K562 (cell line): ENCODE measurements around the gene TRERF1. TPM values are rescaled to one million over a fixed set of nuclear protein-coding genes. Genes with fewer than 3 reads are reported as not detected.

ENCODE experiments used
- BCOR ChIP-seq: fragments of 450-650 bp; IDR thresholded peaks from 2 replicates; pipeline ENCODE4 v1.6.1; 2016
- CAMTA2 ChIP-seq: fragments of 250-450 bp; sonication (Bioruptor Pico); conservative IDR thresholded peaks from 2 replicates; pipeline ENCODE4 v1.5.1; 2022
- EHMT2 ChIP-seq: fragments of 450-650 bp; IDR thresholded peaks from 2 replicates; pipeline ENCODE4 v1.6.1; 2018; ENCODE audit warnings: antibody characterized with exemption
- FOSL1 ChIP-seq: fragments of 200-800 bp; sonication (Bioruptor generic); conservative IDR thresholded peaks from 2 replicates; pipeline ENCODE4 v1.6.1; 2016; ENCODE audit warnings: missing genetic modification characterization, missing compliant biosample characterization
- ILK ChIP-seq: fragments of 450-650 bp; IDR thresholded peaks from 2 replicates; pipeline ENCODE4 v1.6.1; 2016; ENCODE audit warnings: missing genetic modification characterization, low read depth, mild to moderate bottlenecking, missing compliant biosample characterization, moderate library complexity, borderline replicate concordance
- LARP7 ChIP-seq: fragments of 450-650 bp; IDR thresholded peaks from 2 replicates; pipeline ENCODE4 v1.6.1; 2016
- POLR2AphosphoS5 ChIP-seq: IDR thresholded peaks from 2 replicates; pipeline ENCODE4 v1.6.1; 2011; ENCODE audit warnings: mild to moderate bottlenecking, low read depth, low read length, moderate library complexity; ENCODE audit not compliant: control insufficient read depth, insufficient read depth
- RHOXF2B ChIP-seq: fragments of 250-450 bp; sonication (Bioruptor Pico); conservative IDR thresholded peaks from 2 replicates; pipeline ENCODE4 v1.5.1; 2021
- RREB1 ChIP-seq: fragments of 250-450 bp; sonication (Bioruptor Pico); IDR thresholded peaks from 2 replicates; pipeline ENCODE4 v1.4.0; 2020
- TCFL5 ChIP-seq: fragments of 250-450 bp; sonication (Bioruptor Pico); conservative IDR thresholded peaks from 2 replicates; pipeline ENCODE4 v1.6.1; 2021; ENCODE audit warnings: mild to moderate bottlenecking, moderate library complexity, matching md5 sums
- ZNF449 ChIP-seq: fragments of 250-450 bp; sonication (Bioruptor Pico); IDR thresholded peaks from 2 replicates; pipeline ENCODE4 v1.8.0; 2022; ENCODE audit warnings: moderate library complexity, mild to moderate bottlenecking, inconsistent platforms
- ZNF57 ChIP-seq: fragments of 450-650 bp; formaldehyde crosslinking; IDR thresholded peaks from 2 replicates; pipeline ENCODE4 v1.4.0; 2020; ENCODE audit warnings: mild to moderate bottlenecking, moderate library complexity
- ZNF79 ChIP-seq: fragments of 250-450 bp; sonication (Bioruptor Pico); IDR thresholded peaks from 2 replicates; pipeline ENCODE4 v1.4.0; 2020; ENCODE audit warnings: low read depth, mild to moderate bottlenecking, moderate library complexity
- polyA plus RNA-seq, 8 experiments: library from polyadenylated mRNA; depleted of rRNA in 4 of 8; stranded (reverse) in 5 of 8; unstranded in 3 of 8; fragments of >200 nt; fragmentation: Nextera tagmentation in 2 of 8; fragmentation: Illumina TruSeq in 1 of 8; extraction: Ambion mirVana in 2 of 8; extraction: Trizol in 1 of 8; gene quantifications; 2 replicates each; pipeline versions ENCODE4 v1.2.1 to v1.2.3, GENCODE V29; 2011 to 2014; ENCODE audit warnings: inconsistent platforms in 1 of 8, missing spikeins in 1 of 8
- total RNA-seq, 7 experiments: library from RNA; depleted of rRNA in 6 of 7; stranded (reverse); fragments of >200 nt in 6 of 7; fragmentation: Illumina TruSeq in 2 of 7; extraction: Trizol in 2 of 7; gene quantifications; 2 replicates each; pipeline versions ENCODE4 v1.2.1 to v1.2.3, GENCODE V29; 2011 to 2021; ENCODE audit warnings: low replicate concordance in 1 of 7
- TF ChIP-seq, protein P1 (sequence below), 2 experiments: IDR thresholded peaks in 1 of 2; conservative IDR thresholded peaks in 1 of 2; 2 replicates each; pipeline ENCODE4 v1.6.1; 2016; ENCODE audit warnings: low read depth in 2 of 2, mild to moderate bottlenecking in 1 of 2, missing compliant biosample characterization in 1 of 2, missing genetic modification characterization in 1 of 2, moderate library complexity in 1 of 2
- TF ChIP-seq, protein P2 (sequence below): fragments of 250-450 bp; sonication (Bioruptor Pico); IDR thresholded peaks from 2 replicates; pipeline ENCODE4 v1.4.0; 2020; ENCODE audit warnings: mild to moderate bottlenecking

Gene TRERF1
- total and polyA plus RNA-seq, 9 of the 15 experiments (the other 6 are each of a cell fraction or from before 2014, with no cell fraction given): 0.04 to 0.20 (median 0.07) TPM; not detected in 3

GRCh38 chr6:42217519-42218367 lies 234.0 kb downstream of the TRERF1 start, which contains the start of gene MRPS10 (continued):
- TF ChIP-seq, protein P1, sequence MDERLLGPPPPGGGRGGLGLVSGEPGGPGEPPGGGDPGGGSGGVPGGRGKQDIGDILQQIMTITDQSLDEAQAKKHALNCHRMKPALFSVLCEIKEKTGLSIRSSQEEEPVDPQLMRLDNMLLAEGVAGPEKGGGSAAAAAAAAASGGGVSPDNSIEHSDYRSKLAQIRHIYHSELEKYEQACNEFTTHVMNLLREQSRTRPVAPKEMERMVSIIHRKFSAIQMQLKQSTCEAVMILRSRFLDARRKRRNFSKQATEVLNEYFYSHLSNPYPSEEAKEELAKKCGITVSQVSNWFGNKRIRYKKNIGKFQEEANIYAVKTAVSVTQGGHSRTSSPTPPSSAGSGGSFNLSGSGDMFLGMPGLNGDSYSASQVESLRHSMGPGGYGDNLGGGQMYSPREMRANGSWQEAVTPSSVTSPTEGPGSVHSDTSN (CRISPR knock-in tag; IDR thresholded peaks at IDR 0.05; ENCODE audit: low read depth): no peak
- TF ChIP-seq, protein P1 (tag; conservative IDR thresholded peaks at IDR 0.05; ENCODE audit: low read depth): no peak
- TF ChIP-seq RHOXF2B (CRISPR knock-in tag): no peak
- TF ChIP-seq ZNF79 (CRISPR knock-in tag): no peak
- 0 out of 2 replicates have a peak, but pooled peaks have one; percentile 10 for TF ChIP-seq RREB1 (CRISPR knock-in tag)
- TF ChIP-seq BCOR: peak; percentile 96
- TF ChIP-seq, protein P2, sequence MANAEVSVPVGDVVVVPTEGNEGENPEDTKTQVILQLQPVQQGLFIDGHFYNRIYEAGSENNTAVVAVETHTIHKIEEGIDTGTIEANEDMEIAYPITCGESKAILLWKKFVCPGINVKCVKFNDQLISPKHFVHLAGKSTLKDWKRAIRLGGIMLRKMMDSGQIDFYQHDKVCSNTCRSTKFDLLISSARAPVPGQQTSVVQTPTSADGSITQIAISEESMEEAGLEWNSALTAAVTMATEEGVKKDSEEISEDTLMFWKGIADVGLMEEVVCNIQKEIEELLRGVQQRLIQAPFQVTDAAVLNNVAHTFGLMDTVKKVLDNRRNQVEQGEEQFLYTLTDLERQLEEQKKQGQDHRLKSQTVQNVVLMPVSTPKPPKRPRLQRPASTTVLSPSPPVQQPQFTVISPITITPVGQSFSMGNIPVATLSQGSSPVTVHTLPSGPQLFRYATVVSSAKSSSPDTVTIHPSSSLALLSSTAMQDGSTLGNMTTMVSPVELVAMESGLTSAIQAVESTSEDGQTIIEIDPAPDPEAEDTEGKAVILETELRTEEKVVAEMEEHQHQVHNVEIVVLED (CRISPR knock-in tag): peak; percentile 36; the same call in 1 of the 2 replicates
- TF ChIP-seq POLR2AphosphoS5: peak; percentile 95
- TF ChIP-seq TCFL5 (CRISPR knock-in tag): no peak
- no peak for TF ChIP-seq EHMT2
- TF ChIP-seq LARP7: peak; percentile 16; the same call in 1 of the 2 replicates
- no peak for TF ChIP-seq ILK
- TF ChIP-seq CAMTA2 (CRISPR knock-in tag): no peak
- no peak for TF ChIP-seq ZNF57 (CRISPR knock-in tag)
- no peak for TF ChIP-seq ZNF449
- peak; percentile 47 for TF ChIP-seq FOSL1 (tag)
